ENCODE data around the gene PAGE2.
"Not testable (repeated sequence)": the region's sequence is repeated elsewhere in the genome, so short reads cannot be mapped to it uniquely, and the experiment has no call there.

Gene PAGE2, protein sequence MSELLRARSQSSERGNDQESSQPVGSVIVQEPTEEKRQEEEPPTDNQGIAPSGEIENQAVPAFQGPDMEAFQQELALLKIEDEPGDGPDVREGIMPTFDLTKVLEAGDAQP

DNA sequence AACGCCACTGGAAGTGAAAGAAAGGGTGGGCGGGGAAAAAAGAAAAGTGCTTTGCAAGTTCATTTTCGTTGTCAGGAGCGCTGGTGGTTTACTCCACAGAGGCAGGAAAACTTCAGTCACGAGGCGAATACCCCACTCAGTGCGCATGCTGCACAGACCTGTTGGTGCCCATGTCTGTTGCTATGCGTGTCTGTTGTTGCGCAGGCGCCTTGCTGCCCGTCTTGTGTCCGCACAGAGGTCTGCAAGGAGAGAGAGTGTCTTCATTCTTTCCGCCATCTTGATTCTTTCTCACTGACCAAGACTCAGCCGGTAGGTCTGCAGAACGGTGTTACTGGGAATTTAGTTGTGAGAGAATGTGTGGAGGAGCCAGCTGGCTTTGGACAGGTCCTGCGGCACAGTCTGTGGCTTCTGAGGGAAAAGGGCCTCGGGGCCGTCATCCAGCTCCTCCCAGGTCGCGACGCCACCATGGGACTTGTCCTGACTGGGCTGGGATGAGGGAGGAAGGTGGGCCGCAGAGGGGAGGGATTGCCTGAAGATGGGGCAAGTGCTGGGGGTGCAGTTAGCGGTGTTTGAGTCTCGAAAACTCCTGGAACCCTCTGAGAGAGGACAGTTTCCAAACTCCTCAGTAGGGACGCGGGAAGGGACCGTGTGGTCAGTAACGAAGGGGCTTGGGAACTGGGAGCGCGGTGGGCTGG is at the start of gene PAGE2:
PAGE2 (plus strand) TSS at position 224 of the 695 bp plus-strand sequence. CDS start 1,003 bp downstream, outside the sequence.
- DNase-seq (ENCODE audit: low read depth in 2 of 2), result no peak

DNA sequence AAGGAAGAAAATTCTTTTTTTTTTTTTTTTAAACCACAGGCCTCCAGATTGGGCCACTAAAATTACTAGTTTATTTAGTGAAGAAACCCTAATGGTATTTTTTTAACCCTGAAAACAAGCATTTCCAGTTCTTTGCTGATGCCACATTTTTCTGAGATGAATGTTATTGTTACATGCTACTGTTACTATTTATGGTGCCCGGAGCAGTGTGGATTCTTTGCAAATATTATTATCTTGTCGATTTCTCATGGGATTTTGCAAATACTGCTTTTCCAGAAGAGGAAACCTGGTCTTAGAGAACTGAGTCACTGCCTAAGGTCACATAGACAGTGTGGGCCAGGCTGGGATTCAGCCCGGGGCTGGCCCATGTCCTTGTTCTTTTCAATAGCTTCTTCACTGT is 49.3 kb upstream of the PAGE2 start:
- no peak for DNase-seq (ENCODE audit: low read depth in 2 of 2)

DNA sequence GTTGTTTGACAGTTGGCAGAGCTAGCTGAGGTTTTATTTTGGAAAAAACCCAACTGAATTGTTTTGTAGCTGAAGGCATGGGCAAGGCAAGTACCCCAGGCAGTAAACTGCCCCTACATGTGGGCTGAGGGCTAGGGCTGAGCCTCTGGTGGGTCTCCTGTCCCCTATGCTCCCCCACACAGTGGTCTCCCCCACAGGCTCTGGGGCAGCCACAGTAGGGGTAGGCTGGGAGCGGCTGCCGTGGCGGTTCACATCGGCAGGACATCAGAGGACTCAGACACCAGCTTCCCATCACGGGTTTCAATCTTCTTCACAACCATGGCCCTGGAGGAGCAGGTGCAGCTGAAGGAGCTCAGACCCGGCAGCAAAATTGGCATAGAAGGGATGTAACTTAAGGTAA is 47.3 kb upstream of the PAGE2 start:
- no peak for DNase-seq (ENCODE audit: low read depth in 2 of 2)

DNA sequence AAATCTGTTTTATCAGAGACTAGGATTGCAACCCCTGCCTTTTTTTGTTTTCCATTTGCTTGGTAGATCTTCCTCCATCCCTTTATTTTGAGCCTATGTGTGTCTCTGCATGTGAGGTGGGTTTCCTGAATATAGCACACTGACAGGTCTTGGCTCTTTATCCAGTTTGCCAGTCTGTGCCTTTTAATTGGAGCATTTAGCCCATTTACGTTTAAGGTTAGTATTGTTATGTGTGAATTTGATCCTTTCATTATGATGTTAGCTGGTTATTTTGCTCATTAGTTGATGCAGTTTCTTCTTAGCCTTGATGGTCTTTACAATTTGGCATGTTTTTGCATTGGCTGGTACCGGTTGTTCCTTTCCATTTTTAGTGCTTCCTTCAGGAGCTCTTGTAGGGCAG is 38.2 kb upstream of the PAGE2 start:
- DNase-seq (ENCODE audit: low read depth in 2 of 2), result not testable (repeated sequence)

DNA sequence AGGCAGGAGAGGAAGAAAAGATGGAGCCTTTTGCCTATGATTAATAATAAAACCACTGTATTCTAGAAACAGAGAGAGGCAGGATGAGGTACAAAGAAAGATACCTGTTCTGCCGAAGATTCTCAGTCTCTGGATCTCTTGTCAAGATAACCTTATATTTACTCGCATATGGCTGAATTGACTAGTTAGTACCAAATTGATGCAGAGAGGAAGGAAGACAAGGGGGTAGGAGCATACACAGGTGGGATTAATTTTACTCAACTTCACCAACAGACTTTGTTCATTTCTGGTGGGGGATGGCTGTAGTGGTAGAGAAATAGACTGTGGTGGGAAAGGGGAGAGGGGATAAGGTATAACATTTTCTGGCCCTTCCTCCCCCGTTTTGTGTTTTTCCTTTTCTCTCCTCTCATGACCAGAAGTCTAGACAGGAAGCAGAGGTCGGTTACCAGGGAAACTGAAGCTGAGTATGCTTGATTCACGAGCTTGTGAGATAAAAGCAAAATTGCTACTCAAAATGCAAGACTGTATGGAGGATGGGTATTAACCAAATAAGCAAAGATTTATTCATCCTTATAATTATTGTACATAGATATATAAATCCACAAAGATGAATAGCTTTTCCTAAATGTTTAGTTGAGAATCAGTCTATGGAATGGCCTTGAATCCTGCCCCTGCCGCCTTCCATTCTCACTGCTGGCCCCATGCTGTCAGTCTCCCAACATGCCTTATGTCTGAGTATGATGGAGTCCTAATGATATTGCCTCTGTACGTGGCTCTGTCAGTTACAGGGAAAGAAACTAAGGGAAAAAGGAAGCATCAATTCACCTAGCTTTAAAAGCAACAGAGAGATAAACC is 31.8 kb upstream of the PAGE2 start:
- DNase-seq (ENCODE audit: low read depth in 2 of 2), result no peak

DNA sequence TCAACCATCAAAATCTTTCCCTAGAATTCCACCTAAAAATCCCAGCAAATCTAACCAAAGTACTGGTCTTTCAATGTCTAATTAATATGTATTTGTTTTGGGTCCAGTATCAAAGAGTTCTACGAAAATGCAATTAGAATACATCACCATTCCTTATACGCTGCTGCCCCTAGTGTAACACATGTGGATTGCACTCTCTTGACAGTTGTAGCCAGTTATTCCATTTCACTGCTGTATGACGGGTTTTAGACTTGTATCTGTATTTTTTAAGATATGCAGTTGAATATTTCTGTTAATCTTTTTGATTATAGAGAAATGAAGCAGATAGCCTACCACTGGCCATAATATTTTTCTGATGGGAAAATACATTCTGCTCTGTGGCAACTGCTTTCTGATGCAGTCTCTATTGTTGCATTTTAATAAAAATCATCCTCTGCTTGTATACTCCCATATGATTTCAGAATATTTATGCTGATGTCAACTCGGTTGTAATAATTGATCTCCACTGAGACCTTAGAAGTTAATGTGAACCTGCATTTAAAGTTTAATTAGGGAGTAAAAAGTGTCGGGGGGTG is 31.1 kb upstream of the PAGE2 start:
- peak in 1 of 2 donors; percentile 4 for DNase-seq (ENCODE audit: low read depth in 2 of 2)

DNA sequence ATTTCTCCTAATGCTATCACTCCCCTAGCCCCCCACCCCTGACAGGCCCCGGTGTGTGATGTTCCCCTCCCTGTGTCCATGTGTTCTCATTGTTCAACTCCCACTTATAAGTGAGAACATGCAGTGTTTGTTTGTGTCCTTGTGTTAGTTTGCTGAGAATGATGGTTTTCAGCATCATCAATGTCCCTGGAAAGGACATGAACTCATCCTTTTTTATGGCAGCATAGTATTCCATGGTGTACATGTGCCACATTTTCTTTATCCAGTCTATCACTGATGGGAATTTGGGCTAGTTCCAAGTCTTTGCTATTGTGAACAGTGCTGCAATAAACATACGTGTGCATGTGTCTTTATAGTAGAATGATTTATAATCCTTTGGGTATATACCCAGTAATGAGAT is 21.6 kb upstream of the PAGE2 start:
- DNase-seq (ENCODE audit: low read depth in 2 of 2), result not testable (repeated sequence)

DNA sequence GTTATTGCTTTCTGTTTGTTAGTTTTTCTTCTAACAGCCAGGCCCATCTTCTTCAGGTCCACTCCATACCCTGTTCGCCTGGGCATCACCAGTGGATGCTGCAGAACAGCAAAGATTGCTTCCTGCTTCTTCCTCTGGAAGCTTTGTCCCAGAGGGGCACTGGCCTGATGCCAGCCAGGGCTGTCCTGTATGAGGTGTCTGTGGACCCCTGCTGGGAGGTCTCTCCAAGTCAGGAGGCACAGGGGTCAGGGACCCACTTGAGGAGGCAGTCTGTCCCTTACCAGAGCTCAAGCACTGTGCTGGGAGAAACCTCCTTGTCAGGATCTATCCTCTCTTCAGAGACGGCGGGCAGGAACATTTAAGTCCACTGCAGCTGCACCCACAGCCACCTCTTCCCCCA is 16.5 kb upstream of the PAGE2 start:
- DNase-seq (ENCODE audit: low read depth in 2 of 2), result no peak

DNA sequence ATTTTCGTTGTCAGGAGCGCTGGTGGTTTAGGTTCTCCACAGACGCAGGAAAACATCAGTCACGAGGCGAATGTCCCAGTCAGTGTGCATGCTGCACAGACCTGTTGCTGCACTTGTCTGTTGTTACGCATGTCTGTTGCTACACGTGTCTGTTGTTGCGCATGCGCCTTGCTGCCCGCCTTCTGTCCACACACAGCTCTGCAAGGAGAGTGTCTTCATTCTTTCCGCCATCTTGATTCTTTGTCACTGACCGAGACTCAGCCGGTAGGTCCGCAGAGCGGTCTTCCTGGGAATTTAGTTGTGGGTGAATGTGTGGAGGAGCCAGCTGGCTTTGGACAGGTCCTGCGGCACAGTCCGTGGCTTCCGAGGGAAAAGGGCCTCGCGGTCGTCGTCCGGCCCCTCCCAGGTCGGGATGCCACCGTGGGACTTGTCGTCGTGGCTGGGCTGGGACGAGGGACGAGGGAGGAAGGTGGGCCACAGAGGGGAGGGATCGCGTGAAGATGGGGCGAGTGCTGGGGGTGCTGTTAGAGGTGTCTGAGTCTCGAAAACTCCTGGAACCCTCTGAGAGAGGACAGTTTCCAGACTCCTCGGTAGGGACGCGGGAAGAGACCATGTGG is 13.9 kb upstream of the PAGE2 start, which contains the start of gene PAGE2B:
PAGE2B (plus strand) TSS at position 180 of the 617 bp plus-strand sequence. CDS start 1,012 bp downstream, outside the sequence.
- no peak for DNase-seq (ENCODE audit: low read depth in 2 of 2)

DNA sequence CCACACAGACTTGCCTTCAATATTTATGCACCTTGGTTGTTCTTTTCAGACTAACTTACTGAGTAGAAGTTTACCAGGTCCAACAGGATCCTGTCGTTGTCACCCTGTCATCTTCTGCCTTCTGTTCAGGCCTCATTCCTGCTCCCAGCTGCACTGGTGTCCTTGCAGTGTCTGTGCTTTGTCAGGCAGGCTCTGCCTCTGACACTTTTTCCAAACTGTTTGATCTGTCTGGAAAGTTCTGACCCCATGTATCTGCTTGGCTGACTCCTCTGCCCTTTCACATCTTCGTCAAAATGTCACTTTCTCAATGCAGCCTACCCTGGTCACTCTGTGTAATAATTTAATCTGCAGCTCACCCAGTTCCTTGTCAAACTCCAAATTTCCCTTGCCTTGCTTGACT is 9.9 kb downstream of the PAGE2 start:
- no peak for DNase-seq (ENCODE audit: low read depth in 2 of 2)

DNA sequence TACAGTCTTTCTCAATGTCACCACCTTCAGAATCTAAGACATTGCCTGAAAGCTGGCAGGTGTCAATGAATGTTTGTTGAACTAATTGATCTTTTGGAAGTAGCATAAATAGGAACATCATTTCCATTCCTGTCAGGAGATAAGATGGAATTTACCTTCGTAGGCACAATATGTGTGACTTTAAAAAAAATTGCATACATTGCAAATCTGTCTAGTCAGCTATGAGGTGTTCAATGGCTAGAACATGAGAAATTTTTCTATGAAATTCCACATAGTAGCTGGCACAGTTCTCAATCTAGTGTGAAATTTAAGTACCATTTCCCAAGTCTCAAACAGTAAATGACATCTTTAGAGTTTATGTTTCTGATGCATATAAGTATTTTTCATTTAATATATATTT is 10.3 kb downstream of the PAGE2 start:
- DNase-seq (ENCODE audit: low read depth in 2 of 2), result no peak

DNA sequence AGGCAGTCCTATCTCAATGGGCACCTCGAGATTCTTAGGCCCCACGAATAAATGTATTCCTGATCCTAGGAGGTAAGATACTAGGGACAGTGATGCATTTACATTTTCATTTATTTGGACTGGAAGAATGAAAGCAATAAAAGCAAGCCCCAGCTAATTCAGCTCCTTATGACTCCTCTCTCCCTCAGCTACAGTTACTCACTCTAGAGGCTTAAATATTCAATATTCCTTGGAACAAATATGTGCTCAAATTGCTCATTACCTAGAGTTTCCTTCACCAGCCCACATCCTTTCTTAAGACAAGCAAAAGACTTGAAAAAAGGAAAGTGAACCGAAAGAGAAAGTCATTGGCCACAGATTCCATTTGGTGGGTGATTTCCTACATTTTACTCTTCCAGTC is 13.9 kb downstream of the PAGE2 start:
- no peak for DNase-seq (ENCODE audit: low read depth in 2 of 2)

DNA sequence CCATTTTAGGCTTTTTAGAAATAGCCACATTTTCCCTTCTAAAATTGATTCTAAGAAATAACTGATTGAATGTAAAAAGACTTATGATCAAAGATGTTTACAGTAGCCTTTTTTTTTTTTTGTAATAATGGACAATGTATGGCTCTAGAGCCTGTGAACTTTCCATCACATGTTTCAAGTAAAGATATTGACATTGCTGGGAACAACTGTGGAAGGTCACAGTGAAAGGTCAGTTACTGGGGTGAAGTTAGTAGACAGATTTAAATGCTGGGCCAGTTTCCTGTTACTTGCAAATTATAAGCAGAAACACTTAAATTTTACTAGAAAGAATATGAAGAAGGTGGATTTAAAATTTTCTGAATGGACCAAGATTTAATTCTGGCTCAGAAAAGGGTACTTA is 18.4 kb downstream of the PAGE2 start:
- DNase-seq (ENCODE audit: low read depth in 2 of 2), result no peak

DNA sequence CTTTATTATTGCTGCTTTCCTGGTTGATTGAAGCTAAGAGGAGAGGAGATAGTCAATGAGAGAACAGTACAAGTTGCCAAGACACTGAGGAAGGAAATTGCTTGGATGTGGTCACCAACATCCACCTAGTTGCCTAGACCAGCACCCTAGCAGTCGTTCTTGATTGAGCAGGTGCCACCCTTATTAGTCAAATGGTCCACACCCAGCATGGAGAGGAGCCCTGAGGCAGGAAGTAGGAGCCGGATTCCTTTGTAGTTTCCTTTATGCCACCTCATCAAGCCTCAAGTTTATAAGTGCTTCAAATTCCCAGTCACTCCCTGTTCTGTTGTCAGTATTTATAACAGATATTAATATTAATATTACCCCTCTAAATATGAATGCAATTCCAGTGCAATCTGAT is 19.1 kb downstream of the PAGE2 start:
- DNase-seq (ENCODE audit: low read depth in 2 of 2), result no peak

DNA sequence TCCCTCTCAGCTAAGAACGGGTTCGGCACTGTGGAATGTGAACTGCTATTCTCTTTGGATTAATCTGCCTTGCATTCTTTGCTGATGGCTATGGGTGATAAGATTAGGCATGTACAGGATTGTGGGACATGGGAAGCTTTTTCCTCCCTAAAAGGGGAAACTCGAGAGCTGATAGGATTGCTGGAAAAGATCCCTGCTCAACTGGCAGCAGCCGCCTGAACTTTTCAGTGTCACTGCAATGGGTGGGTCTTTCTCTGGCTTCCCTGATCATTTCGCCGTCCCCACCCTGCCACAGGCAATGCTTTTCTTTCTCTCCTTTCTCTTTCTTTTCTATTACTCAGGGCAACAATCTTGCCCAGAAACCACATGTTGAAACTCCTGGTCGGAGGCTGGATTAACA is 20.5 kb downstream of the PAGE2 start:
- DNase-seq (ENCODE audit: low read depth in 2 of 2), result no peak

DNA sequence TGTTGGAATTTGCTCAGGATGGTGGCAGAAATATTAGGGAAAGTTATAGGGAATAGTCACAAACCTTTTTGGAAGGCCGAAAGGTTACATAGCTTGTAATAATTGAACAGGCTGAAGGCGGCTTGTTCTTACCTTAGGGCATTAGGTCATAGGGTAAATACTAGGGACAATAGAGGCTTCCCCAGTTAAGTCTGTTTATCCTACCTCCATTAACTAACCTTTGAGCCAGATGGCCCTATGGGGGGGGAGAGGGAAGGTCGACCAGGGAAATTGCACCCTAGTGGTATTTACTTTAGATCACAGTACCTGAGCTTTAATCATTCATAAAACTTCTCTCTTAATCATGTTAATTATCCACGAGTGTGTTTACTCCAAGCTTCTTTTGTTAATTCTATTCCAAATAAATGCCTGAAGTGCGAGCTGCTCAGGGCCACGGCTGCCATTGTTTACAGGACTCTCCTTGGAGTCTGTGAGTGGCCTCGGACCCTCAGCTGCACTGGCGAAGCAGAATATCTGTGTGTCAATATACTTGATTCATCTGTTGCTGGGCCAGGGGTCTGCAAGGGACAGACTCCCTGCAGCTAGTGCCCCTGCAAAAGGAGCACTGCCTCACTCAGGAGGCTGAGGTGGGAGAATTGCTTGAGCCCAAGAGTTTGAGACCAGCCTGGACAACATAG is 22.9 kb downstream of the PAGE2 start:
- no peak for DNase-seq (ENCODE audit: low read depth in 2 of 2)

DNA sequence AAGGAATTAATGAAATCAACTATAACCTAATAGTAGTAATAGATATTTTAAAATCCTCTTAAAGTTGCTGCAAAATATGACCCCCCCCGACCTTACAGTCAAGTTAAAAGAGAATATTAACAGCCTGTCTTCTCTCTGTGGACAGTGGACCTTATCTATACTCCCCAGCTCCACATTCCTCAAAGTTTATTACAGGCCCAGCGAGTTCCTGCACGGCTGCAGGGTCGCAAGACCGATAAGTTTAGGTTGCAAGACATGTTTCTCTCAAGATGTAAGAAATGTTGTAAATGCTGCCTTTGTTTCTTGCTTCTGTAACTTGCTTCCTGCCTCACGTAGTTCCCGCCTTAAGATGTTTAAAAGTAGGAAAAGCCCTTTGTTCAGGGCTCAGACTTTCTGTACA is 27.8 kb downstream of the PAGE2 start:
- DNase-seq (ENCODE audit: low read depth in 2 of 2), result not testable (repeated sequence)

DNA sequence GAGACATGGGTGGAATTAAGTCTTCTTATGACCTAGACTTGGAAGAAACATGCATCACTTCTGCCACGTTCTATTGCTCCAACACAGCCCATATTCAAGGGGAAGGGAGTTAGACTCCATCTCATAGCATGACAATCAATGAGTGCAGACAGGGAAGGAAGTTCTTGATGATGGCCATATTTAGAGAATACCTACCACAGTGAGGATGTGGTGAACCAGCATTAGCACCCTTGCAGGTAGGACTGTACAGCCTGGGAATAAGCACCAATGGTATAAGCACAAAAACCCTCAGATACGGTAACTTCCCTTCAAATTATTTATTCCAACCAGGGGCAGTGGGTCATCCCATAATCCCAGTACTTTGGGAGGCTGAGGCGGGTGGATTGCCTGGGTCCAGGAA is 29.8 kb downstream of the PAGE2 start:
- DNase-seq (ENCODE audit: low read depth in 2 of 2), result no peak

DNA sequence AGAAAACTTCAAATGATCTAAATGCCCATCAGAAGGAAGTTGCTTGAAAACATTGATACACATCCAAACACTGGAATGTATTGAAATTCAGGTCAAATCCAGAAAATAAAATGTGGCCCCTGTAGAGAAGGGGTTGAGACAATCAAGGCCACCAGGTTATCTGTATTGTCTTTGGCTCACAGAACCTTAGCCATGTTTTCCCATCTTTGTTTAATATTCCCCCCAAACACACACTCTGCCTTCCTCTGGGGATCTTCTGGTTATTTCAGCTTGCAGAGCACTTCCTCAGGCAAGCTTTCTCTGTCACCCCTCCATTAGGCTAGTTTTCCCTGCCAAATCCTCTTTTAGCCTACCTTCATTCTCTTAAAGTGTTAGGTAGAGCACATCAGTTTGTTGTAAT is 30.5 kb downstream of the PAGE2 start:
- DNase-seq (ENCODE audit: low read depth in 2 of 2), result no peak

DNA sequence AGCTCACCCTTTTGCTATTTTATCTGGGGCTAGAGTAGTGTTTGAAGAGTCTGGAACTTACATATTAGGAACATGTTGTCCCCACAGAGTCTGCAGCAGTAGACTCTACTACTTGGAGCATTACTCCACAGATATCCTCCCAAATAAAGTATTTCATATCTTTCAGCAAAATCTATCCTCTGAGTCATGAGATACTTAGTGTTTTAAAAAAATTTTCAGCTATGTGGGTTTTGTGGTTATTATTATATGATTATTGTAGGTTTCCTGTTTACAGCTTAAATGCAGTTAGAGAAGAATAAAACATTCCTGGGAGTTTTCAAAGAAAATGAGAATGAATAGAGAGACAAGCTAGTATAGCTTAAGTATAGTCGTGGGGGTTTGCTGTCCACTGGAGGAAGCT is 30.9 kb downstream of the PAGE2 start:
- no peak for DNase-seq (ENCODE audit: low read depth in 2 of 2)

DNA sequence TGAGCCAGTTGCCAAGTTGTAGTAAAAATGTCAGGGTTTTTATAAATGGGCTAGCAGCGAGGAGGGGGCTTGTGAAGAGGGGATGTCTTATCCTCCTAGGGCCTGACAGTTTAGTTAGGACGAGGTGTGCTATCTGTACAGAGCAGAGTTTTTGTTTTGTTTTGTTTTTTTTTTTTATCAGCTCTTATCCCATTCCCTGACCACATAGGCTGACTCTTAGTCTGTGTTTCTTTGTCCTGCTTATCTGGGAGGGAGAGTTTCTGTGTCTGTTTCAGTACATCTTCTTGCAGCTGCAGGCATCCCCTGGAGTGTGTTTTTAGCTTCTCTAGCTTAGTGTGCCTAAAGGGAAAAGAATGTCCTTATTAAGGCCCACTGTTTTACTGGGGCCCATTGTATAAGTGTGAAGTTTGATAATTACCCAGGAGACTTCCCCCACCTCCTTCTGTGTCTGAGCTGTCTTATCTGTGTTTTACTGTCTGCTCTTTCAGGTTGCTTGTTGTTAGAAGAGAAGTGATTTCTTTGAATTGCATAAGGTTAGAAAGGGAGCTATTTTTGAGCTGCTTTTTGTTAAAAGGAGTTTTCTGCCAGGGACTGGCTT is 32.0 kb downstream of the PAGE2 start:
- no peak for DNase-seq (ENCODE audit: low read depth in 2 of 2)
